ENCODE results near the gene SPTBN1.

Gene SPTBN1

DNA sequence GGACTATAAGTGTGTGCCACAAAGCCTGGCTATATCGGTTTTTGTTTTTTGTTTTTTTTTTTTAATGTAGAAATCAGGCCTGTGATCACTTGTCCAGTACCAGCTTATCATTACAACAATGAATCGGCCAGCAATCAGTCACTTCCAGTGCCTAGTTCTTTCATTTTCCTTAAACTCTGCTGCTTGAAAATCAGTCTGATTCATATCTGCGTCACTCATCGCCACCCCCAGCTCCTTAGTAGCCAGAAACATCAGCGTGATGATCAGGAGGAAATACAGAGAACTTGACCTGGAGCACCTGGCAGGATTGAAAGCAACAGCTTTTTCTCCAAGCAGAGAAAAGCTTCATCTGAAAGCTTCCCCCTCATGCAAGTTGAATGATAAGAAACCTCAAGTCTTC, 75.4 kb downstream of the SPTBN1 start:
- FAIRE-seq = no peak

DNA sequence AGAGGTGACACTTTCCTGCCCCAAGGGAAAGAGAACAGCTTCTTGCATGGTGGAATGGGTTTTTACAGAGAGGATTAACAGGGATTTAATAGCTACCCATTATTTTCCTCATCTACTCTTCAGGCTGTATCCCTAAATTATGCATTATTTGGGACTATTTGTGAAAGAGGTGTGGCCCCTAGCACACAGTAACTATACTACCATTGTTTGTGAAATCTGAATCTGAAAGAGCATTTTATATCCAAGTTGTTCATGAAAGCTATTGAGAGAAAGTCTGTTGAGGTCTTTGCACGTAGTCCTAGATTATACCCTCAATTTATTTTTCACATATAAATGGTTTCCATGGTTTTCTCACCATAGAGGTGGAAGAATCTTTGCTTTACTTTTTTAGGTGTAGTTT, 78.1 kb downstream of the SPTBN1 start:
- FAIRE-seq = no peak

DNA sequence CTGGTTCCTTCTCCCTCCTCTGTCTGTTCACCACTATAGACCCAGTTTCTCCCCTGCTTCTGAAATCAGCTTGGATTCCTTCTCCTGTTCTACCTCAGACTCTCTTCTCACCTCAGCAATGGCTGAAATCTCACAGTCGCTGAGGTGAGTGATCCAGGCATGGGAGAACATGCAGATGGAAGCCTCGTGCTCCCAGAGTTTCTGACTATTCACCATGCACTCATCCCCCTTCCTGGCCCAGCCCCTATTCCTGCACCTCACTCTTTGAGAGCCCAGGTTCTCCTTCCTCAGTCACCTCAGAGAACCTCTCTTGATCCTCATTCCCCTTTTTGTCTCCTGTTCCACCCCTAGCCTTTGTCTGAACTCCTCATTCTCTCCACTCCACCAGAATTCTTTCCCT, 78.5 kb downstream of the SPTBN1 start:
- no peak for FAIRE-seq

DNA sequence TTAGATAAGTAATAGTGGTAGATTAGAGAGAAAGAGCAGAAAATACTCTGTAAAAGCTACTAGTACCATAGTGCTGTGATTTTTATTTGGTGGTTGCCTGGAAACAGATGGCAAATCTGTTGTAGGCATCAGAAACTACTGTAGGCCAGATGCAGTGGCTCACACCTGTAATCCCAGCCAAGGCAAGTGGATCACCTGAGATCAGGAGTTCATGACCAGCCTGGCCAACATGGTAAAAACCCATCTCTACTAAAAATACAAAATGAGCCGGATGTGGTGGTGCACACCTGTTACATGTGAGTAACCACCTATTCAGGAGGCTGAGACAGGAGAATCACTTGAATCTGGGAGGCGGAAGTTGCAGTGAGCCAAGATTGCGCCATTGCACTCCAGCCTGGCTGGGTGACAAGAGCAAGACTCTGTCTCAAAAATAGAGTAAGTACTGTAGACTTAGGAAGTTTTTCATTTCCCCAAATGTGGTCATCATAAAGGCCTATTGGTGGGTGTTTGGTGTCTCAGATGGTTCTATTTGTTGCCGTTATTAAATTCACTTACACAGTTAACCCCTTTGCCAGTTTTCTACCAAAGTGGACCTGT, 79.6 kb downstream of the SPTBN1 start:
- no peak for FAIRE-seq

DNA sequence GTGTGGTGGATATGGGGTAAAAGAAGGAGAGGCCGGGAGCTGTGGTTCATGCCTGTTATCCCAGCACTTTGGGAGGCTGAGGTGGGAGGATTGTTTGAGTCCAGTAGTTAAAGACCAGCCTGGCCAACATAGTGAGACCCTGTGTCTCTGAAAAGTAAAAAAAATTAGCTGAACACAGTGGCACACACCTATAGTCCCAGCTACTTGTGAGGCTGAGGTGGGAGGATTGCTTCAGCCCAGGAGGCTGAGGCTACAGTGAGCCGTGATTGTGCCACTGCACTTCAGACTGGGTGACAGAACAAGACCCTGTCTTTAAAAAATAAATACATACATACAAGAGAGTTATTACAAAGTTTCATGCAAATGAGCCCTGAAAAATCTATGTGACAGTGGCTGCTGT, 80.6 kb downstream of the SPTBN1 start:
- no peak for FAIRE-seq

DNA sequence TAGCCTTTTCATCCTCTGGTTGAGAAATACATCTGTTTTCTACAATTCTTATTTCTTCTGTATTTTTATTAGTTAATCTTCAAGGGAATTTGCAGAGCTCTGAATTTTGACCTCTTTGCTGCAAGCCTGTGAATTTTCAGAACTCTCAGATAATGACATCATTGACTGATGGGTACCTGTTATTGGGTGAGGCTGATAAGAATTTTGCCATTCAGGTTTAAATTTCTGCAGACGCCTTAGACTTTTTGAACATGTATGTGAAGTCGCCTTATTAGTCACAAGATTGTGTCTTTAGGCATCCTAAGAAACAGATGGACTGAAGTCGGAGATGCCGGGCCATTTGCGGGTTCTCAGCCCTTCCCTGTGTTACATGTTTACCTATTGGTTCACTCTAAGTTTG, 82.4 kb downstream of the SPTBN1 start:
- no peak for FAIRE-seq

DNA sequence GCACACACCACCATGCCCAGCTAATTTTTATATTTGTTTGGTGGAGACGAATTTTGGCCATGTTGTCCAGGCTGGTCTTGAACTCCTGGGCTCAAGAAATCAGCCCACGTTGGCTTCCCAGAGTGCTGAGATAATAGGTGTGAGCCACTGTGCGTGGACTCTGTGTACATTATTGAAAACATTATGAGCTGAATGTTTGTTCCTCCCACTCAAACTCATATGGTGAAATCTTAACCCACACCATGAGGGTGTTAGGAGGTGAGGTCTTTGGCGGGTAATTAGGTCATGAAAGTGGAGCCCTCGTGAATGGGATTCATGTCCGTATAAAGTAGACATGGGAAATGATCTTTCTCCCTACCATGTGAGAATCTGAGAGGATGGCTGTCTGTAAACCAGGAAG, 83.6 kb downstream of the SPTBN1 start:
- no peak for FAIRE-seq

DNA sequence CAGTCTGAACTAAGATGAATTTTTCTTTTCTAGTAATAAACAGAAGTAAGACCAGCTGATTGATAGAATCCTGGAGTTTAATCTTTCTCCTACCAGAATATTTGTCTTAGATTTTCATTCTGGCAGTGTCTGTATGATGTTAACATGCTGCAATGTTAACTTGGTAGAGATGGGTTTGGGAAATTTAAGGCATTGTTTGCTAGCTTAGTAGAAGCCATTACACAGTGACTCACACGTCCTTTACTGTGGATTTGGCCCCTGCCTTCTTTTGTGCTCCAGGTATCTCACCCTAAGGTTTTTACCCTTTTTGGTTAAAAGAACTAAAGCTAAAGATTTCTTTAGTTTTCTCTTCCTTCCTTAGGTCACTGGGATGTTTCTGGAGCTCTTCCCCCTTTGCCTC, 84.1 kb downstream of the SPTBN1 start:
- no peak for FAIRE-seq

DNA sequence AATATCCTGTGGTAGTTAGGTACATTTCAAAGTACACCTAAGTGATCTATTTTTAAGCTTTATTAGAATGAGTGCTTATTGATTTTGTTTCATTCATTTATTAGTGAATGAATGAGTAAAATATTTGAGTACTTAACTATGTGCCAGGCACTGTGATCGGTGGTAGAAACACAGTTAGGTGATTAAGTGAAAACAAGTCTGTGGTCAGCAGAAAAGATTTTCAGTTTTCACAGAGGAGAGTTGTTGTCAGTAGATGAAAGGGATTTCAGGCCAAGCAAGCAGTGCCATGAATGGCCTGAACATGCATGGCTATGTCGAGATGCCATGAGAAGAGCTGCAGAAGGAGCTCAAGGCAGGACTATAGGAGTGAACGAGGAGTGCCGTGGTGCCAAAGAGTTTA, 85.9 kb downstream of the SPTBN1 start:
- FAIRE-seq = no peak

DNA sequence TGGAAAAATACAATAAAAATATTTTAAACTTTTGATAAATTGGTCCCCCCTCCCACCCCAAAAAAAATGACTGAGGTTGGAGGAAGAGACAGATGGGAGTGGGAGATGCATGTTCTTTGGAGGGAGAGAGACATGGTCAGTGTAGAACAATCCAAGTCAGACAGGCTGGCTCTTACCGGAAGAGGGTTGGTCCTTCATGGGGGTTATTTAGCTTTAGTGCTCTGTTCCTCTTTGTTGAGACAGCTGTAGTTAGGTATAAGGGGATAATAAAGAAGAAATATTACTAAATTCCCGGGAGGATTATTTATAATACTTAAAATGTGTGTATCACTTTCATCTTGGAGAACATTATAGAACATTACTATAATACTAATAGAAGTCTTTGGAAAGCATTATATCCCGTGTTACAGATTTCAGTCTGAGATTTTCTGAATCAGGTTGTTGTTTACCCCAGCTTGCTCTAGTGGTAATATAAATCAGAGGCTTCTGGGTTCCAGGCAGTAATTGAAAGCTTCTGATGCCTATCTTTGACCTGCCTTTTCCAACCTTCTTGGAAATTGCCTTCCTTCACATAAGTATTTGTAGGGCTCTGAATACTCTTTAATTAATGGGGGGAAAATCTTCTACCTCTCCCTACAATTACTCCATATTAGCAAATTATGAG, 87.7 kb downstream of the SPTBN1 start:
- FAIRE-seq = no peak

DNA sequence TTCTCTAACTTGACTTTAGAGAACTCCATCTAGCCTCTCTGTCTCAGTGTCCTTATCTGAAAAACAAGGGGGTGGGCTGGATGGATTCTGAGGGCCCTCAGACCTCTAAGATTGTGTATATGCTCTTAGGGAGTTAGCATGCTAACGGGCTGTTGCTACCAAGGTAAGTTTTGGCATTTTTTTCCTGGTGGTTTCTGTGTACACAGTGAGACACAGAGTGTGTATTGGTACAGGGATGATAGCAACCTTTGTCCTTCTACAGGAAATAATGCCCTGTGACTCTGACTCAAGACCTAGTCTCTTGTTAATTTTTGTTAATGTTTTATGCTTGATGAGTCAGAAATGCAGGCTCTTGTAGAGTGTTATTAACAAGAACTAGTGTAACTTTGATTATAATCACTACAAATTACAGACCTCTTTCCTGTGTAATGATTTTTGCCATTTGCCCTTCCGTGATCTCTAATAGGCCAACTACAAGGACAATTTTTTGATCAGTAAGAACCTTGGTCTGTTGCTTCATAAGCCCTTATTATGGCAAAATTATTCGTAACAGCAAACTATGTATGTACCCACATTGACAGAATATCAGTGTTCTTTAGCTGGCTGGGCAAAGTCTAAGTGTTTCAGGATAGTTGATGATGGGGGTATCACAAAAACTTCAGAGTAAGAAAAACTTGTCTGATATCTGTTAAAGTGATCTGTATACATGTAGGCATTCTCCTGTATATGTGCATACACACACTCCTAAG, 89.7 kb downstream of the SPTBN1 start:
- no peak for FAIRE-seq

DNA sequence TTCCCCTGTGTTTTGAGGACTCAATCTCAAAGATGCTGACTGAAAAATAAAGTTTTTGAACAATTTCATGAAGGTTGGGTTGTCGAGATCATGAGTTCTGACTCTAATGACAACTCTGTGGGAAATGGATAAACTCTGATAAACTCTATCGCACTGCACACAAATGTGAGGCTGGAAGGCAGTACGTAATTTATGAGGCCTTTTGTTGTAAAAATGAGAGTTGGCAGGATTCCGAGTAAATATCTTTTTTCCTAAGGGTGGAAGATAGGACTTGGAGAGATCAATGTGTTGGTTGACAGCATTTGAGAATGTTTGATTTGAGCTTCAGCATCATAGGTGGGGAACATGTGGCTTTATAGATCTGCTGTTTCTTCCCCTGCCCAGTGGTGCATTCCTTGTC, 90.4 kb downstream of the SPTBN1 start:
- FAIRE-seq = no peak

DNA sequence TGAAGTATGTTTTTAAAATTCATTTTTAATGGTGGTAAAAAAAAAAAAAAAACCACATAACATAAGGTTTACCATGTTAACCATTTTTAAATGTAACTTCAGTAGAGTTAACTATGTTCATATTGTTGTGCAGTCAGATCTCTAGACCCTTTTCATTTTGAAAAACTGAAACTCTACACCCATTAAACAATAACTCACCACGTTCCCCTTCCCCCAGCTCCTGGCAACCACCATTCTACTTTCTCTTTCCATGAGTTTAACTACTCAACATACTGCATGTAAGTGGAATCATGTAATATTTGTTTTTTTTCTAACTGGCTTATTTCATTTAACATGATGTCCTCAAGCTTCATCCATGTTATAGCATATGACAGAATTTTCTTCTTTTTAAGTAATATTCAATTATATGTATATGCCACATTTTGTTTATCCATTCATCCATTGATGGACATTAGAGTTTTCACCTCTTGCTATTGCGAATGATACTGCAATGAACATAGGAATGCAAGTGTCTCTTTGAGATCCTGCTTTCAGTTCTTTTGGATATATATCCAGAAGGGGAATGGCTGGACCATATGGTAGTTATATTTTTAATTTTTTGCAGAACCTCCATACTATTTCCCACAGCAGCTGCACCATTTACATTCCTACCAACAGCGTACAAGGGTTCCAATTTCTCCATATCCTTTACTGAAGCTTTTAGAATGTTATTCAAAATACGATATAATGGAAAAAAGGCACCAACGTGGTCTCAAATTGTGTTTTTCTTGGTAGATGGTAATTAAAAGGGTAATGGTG, 91.0 kb downstream of the SPTBN1 start:
- no peak for FAIRE-seq

DNA sequence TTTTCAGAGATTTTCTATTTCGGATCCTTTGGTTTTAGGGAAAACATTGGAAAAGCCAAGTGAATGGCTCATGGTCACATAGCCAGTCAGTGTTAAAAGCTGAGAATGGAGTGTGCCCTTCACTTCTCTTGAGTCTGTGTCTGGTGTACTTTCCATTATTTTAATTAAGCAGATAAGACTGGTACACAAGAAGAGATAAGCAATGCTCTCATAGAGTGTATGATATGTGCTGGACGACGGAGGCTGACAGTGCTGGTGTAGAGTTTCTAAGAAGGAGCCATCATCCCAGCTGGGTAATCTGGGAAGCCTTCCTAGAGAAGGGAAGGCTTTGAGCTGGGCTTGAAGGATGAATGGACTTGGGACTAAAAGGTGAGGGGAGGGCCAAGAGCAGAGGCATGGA, 93.3 kb downstream of the SPTBN1 start:
- FAIRE-seq = no peak

DNA sequence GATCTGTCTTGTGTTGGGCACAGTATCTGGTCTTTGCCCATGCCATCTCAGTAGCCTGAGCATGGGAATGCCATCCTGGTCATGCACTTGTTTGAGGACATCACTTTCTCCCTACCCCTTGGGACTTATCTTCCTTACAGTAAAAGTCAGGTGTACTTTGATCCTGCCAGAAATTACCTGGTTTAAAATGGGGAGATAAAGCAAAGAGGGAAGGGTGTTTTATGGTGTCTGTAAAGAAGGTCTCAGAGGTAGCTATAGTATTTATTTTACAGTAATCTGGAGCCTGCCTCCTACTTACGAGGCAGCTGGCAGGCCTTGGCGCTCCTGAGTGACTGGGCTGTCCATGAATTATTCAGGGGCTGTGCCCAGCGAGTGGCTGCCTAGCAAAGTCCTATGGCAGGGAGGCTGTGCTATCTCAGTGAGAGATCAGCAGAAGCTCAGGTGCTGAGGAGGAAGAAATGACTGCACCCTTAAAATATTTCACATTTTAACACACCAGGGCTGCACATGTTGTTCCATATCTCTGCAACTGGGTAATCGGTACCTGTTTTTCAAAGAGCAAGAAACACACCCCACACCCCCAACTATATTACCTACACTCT, 93.9 kb downstream of the SPTBN1 start:
- no peak for FAIRE-seq

DNA sequence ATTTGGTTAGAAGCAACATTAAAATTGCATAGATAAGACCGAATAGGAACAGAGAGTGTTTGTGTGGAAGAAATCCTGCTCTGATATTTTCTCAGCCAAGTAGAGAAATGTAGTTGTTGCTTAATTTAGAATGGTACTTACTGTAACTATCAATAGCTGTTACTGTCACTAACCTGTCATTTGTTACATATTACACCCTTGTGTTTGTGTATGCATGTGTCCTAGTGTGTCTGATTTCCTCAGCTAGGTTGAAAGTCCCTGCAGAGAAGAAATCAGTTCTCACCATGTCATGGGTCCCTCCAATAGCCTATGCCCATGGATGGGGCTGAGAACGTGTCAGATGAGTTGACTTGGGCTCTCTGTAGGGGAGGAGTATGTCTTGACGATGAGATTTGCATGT, 94.4 kb downstream of the SPTBN1 start:
- no peak for FAIRE-seq

DNA sequence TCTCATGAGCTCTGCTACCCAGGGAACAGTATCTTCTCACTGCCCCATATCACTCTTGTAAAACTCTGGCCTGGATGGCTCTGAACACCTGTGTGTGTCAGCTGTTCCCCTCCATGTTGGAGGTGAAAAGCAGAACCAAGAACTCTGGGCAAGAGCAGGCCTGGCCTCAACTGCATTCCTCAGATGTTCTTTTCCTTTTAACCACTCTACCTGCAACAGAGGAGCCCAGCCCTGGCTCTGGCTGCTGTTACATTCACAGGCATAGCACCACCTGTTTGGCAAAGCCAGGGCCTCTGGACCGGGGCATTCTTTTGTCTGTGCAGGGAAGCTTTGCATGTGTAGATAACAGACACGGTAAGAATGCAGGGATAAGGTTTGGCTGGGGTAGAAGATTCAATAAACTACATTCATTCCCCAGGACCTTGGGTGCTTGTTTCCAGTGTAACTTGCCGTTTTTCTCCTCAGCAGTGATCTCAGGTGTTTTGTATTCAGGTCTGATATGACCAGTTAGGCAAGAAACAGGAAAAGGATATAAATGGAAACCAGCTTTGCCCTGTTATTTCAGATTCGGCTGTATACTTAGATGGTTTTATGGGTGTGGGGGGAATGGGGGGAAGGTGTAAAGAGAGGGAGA, 95.1 kb downstream of the SPTBN1 start:
- FAIRE-seq = no peak

DNA sequence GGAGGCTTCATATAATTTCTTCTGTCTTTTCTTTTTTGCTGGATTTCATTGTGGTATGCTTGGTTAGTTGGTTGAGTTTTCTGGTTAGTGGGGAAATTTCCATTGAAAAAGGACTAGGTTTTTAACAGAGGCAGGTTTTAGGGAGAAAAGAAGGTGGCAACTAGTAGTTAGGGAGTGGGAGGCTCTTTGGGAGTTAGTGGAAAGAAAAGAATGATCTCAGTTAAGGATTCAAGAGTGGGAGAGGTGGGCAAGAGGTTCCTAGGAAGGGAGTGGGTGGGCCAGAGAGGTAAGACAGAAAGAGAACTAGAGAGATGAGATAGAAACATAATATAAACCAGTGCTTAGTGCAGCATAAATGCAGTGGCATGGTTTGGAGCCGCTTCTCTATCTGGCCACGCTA, 96.9 kb downstream of the SPTBN1 start:
- FAIRE-seq = no peak

DNA sequence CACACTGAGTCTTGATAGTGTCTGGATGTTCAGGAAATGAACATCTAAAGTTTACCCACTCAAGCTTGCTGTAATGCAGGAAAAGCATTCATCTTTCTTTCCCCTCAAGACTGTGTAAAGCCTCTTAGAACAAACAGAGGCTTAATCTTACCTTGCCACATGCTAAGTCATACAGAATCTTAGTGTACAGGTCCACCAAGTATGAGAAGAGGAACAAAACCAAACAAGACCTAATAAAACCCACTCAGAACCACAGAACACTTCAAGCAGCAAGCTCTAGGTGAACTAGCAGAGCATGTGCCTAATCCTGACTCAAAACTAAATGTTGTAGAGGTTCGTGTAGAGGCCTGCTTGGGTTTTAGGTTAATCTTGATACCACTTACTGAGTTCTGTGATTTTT, 97.6 kb downstream of the SPTBN1 start:
- FAIRE-seq = no peak

DNA sequence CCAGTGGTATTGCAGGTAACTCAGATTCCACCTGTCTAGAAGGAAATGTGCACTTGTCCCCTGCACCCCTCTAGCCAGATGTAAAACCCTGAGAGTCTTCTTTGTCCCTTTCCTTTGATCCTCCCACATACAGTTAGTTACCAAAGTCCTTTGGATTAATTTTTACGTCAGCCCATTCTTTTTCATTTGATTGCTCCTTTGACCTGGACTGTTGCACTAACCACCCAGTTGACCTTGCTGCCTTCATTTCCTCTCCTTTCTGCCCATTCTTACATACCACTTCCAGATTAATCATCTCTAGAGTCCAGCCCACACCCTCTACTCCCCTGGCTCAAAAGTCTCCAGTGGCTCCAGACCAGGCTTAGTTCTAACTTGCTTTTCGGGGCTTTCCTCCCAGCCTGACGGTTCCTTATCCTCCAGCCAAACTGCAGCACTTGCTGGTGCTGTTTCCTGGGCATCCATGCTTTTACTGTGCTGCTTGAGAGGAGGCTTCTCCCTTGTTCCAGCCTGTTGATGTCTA, 99.3 kb downstream of the SPTBN1 start:
- FAIRE-seq = no peak

DNA sequence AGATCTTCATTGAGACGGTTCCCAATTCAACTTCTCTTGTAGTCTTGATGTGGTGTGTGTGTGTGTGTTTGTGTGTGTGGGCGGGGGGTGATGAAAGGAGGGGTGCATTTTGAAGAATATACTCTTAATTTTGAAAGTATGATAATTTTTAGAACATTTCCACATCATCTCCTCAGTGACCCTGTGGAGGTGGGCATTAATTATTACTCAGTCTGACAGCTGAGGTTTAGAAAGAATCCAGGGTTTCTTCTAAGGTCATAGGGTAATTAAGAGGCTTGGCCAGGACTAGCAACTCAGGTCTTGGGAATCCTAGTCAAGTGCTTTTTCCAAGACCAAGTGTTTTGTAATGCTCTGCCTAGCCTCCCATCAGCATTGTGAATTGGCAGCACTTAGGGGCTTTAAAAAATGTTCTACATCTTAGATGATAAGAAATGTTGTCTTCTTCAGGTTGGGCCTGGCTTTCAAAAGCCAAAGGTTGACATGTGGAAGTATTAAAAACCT, 100.5 kb downstream of the SPTBN1 start:
- no peak for FAIRE-seq

DNA sequence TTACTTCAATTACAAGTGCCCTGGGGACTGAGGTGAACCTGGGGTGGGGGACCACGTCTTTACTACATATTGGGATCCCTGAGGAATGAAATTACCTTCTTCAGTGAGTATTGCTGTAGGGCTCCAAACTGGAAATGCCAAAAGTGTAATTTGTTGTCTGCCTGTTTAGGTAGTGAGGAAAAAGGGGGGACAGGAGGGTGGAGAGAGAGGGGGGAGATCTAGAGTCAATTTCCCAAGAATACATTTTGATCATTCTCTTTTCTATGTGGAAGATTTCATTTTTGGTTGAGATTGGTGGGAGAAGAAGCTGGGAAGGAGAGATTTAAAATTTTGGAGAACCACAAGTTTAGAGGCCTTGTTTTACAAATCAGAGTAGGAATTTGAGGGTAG, 101.1 kb downstream of the SPTBN1 start:
- no peak for FAIRE-seq

Data from colon (tissue), 2 donors.